ENCODE data around the gene TMEM212. TPM values are rescaled to one million over a fixed set of nuclear protein-coding genes. Genes with fewer than 3 reads are reported as not detected.

TMEM212 gene
- total and polyA plus RNA-seq, 2 of the 13 experiments (the other 11 are each of a cell fraction or from before 2014, with no cell fraction given), result not detected

DNA sequence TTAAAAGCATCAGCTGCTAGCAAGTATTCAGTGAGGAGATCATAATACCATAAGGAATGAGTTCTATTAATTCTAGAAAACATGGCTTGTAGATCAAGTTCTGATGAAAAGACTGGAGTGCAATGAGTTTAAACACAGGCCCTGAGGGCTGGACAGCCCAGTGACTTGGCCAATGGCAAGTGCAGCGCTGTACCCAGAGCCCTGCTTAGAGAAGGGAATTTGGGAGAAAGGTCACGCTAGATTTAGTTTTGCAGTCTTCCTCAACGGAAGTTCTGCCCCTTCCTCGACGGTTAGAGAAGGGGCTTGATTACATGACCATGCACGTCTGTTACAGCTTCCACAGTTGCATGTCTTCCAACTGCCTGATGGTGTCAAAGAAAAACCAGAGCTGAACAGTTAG is 4.0 kb downstream of the TMEM212 start:
- Histone ChIP-seq H4K20me1 (ENCODE audit: insufficient read depth, low read length) (no peaks in the 10 kb centered on the region), H2AFZ (ENCODE audit: low read length) (no peak overlapping the region), H3K9ac (ENCODE audit: insufficient read depth, low read depth, low read length) (no peak overlapping the region), H3K27me3 (ENCODE audit: control insufficient read depth in 1 of 2, insufficient read depth in 2 of 2, low read length in 2 of 2) (no peaks in the 10 kb centered on the region), H3K4me3 (replicated peaks in 1 of 3; ENCODE audit: insufficient read depth in 1 of 3, low read depth in 2 of 3, low read length in 3 of 3) (no peak overlapping the region), H3K9me3 (ENCODE audit: low read length) (no peaks in the 10 kb centered on the region), H3K4me2 (ENCODE audit: low read depth, low read length) (no peak overlapping the region), H3K79me2 (ENCODE audit: insufficient read depth, low read length) (peaks cover 14% of the 10 kb centered on the region), H3K27ac (ENCODE audit: extremely low read length, insufficient read depth, low read length) (no peak overlapping the region), H3K4me1 (ENCODE audit: insufficient read depth, low read length) (peaks cover 86% of the 10 kb centered on the region), H3K36me3 (replicated peaks in 1 of 2; ENCODE audit: control insufficient read depth in 1 of 2, insufficient read depth in 2 of 2, low read length in 2 of 2) (no peaks in the 10 kb centered on the region)
- 96% methylated on average over 6 of the region's 6 CpGs for whole genome bisulfite sequencing (ENCODE audit: low lambda C conversion rate)
- ChIA-PET CTCF (ENCODE audit: low intra/inter-chr PET ratio, low total read pairs) (no interaction called here), POLR2A (no interaction called here)
- FAIRE-seq, result no peak
- intact Hi-C loops (cut with micrococcal nuclease; ENCODE audit: unreplicated experiment), result loop anchor here (10.0 kb wide), 1 partner anchor 108 kb away; no protein-coding TSS in a partner anchor
- ATAC-seq, result no peak
- no peak for DNase-seq (ENCODE audit: low spot score)
- no TSS peak for BruUV-seq (replicated peaks)
- in situ Hi-C loops (cut with HindIII; ENCODE audit: extremely low pct_ligation_motif_present, low pct_unique_long_range_greater_than_20kb), result loop anchor here (10.0 kb wide), 1 partner anchor 188 kb away; the partner anchor contains the start of gene FNDC3B
- TF ChIP-seq, protein P1, sequence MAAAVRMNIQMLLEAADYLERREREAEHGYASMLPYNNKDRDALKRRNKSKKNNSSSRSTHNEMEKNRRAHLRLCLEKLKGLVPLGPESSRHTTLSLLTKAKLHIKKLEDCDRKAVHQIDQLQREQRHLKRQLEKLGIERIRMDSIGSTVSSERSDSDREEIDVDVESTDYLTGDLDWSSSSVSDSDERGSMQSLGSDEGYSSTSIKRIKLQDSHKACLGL (CRISPR knock-in tag; IDR thresholded peaks at IDR 0.05), result no peak
- TF ChIP-seq ZMYM4 (CRISPR knock-in tag; IDR thresholded peaks at IDR 0.05) (no peak), ZBTB7B (CRISPR knock-in tag; IDR thresholded peaks at IDR 0.05) (no peak), PPARG (CRISPR knock-in tag; conservative IDR thresholded peaks at IDR 0.05) (0 out of 2 replicates have a peak, but pooled peaks have one; percentile 11), KLF6 (CRISPR knock-in tag; IDR thresholded peaks at IDR 0.05) (no peak), SOX13 (IDR thresholded peaks at IDR 0.05) (no peak), SOX13 (CRISPR knock-in tag; conservative IDR thresholded peaks at IDR 0.05 in 1 of 2, IDR thresholded peaks at IDR 0.05 in 1 of 2) (no peak), TOE1 (CRISPR knock-in tag; IDR thresholded peaks at IDR 0.05) (no peak), ZBTB38 (CRISPR knock-in tag; IDR thresholded peaks at IDR 0.05) (peak; percentile 56; the same call in 1 of the 2 replicates), ZFP36L1 (CRISPR knock-in tag; IDR thresholded peaks at IDR 0.05) (0 out of 2 replicates have a peak, but pooled peaks have one; percentile 22), TAF15 (IDR thresholded peaks at IDR 0.05; ENCODE audit: low read depth, low read length, poor library complexity, severe bottlenecking) (no peak)
- TF ChIP-seq, protein P2, sequence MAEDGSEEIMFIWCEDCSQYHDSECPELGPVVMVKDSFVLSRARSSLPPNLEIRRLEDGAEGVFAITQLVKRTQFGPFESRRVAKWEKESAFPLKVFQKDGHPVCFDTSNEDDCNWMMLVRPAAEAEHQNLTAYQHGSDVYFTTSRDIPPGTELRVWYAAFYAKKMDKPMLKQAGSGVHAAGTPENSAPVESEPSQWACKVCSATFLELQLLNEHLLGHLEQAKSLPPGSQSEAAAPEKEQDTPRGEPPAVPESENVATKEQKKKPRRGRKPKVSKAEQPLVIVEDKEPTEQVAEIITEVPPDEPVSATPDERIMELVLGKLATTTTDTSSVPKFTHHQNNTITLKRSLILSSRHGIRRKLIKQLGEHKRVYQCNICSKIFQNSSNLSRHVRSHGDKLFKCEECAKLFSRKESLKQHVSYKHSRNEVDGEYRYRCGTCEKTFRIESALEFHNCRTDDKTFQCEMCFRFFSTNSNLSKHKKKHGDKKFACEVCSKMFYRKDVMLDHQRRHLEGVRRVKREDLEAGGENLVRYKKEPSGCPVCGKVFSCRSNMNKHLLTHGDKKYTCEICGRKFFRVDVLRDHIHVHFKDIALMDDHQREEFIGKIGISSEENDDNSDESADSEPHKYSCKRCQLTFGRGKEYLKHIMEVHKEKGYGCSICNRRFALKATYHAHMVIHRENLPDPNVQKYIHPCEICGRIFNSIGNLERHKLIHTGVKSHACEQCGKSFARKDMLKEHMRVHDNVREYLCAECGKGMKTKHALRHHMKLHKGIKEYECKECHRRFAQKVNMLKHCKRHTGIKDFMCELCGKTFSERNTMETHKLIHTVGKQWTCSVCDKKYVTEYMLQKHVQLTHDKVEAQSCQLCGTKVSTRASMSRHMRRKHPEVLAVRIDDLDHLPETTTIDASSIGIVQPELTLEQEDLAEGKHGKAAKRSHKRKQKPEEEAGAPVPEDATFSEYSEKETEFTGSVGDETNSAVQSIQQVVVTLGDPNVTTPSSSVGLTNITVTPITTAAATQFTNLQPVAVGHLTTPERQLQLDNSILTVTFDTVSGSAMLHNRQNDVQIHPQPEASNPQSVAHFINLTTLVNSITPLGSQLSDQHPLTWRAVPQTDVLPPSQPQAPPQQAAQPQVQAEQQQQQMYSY (CRISPR knock-in tag; IDR thresholded peaks at IDR 0.05), result no peak
- TF ChIP-seq, protein P3, sequence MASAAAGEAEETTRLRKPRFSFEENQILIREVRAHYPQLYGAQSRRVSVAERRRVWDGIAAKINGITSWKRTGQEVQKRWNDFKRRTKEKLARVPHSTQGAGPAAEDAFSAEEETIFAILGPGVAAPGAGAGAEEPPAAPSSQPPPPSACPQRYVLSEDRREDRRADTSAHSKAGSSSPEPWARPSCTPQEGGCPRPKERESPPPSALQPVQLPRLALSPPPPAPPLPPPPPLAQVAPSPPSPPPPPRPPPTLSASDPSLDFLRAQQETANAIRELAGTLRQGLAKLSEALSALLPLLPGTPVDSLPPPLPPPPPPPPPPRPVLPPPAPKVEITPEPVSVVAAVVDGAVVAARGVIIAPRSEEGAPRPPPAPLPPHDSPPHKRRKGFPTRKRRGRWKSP (CRISPR knock-in tag; IDR thresholded peaks at IDR 0.05), result no peak
- TF ChIP-seq, protein P4, sequence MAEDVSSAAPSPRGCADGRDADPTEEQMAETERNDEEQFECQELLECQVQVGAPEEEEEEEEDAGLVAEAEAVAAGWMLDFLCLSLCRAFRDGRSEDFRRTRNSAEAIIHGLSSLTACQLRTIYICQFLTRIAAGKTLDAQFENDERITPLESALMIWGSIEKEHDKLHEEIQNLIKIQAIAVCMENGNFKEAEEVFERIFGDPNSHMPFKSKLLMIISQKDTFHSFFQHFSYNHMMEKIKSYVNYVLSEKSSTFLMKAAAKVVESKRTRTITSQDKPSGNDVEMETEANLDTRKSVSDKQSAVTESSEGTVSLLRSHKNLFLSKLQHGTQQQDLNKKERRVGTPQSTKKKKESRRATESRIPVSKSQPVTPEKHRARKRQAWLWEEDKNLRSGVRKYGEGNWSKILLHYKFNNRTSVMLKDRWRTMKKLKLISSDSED (CRISPR knock-in tag; IDR thresholded peaks at IDR 0.05), result no peak
- TF ChIP-seq, protein P5, sequence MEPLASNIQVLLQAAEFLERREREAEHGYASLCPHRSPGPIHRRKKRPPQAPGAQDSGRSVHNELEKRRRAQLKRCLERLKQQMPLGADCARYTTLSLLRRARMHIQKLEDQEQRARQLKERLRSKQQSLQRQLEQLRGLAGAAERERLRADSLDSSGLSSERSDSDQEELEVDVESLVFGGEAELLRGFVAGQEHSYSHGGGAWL (CRISPR knock-in tag; IDR thresholded peaks at IDR 0.05), result no peak
- TF ChIP-seq, protein P6, sequence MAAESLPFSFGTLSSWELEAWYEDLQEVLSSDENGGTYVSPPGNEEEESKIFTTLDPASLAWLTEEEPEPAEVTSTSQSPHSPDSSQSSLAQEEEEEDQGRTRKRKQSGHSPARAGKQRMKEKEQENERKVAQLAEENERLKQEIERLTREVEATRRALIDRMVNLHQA (CRISPR knock-in tag; IDR thresholded peaks at IDR 0.05), result no peak

Data from HepG2 (cell line).